ENCODE results near the gene PPRC1. TPM values are rescaled to one million over a fixed set of nuclear protein-coding genes. Genes with fewer than 3 reads are reported as not detected.
"Not testable (repeated sequence)": the region's sequence is repeated elsewhere in the genome, so short reads cannot be mapped to it uniquely, and the experiment has no call there.

Gene PPRC1
- total RNA-seq, 1 experiment from 2014 or later, result 43.9 TPM

GRCh38 chr10:102184606-102185005 lies 51.8 kb downstream of the PPRC1 start:
- CTCF ChIA-PET, result no interaction called here
- no peak for TF ChIP-seq CTCF (IDR thresholded peaks at IDR 0.05; ENCODE audit: unreplicated experiment)
- no TSS peak for BruUV-seq (replicated peaks)
- H3K4me1 Mint-ChIP-seq (ENCODE audit: low read depth, unreplicated experiment), result no peaks in the 10 kb centered on the region
- H3K36me3 Mint-ChIP-seq (ENCODE audit: insufficient read depth, unreplicated experiment), result no peaks in the 10 kb centered on the region
- peaks cover 6% of the 10 kb centered on the region for H3K9me3 Mint-ChIP-seq (ENCODE audit: low read depth, unreplicated experiment)
- no peak for DNase-seq
- intact Hi-C loops (cut with micrococcal nuclease; ENCODE audit: unreplicated experiment), result no loop called here
- H3K27ac Mint-ChIP-seq (ENCODE audit: unreplicated experiment), result no peak overlapping the region
- H3K4me3 Mint-ChIP-seq (ENCODE audit: low read depth, unreplicated experiment), result no peak overlapping the region
- peaks cover 15% of the 10 kb centered on the region for H3K27me3 Mint-ChIP-seq (ENCODE audit: unreplicated experiment)

- intact Hi-C loops (cut with micrococcal nuclease; ENCODE audit: unreplicated experiment), result no loop called here
- no peaks in the 10 kb centered on the region for H3K36me3 Mint-ChIP-seq (ENCODE audit: insufficient read depth, unreplicated experiment)
- H3K27ac Mint-ChIP-seq (ENCODE audit: unreplicated experiment), result no peak overlapping the region
- peaks cover 6% of the 10 kb centered on the region for H3K9me3 Mint-ChIP-seq (ENCODE audit: low read depth, unreplicated experiment)
- H3K4me3 Mint-ChIP-seq (ENCODE audit: low read depth, unreplicated experiment), result no peak overlapping the region
- H3K4me1 Mint-ChIP-seq (ENCODE audit: low read depth, unreplicated experiment), result no peaks in the 10 kb centered on the region
- no peak for DNase-seq
- TF ChIP-seq CTCF (IDR thresholded peaks at IDR 0.05; ENCODE audit: unreplicated experiment), result no peak
- peaks cover 15% of the 10 kb centered on the region for H3K27me3 Mint-ChIP-seq (ENCODE audit: unreplicated experiment)
- CTCF ChIA-PET, result no interaction called here
- BruUV-seq (replicated peaks), result no TSS peak
Measured at GRCh38 chr10:102185272-102185671, 52.4 kb downstream of the PPRC1 start.

GRCh38 chr10:102185811-102186527 lies 53.1 kb downstream of the PPRC1 start:
- Mint-ChIP-seq H3K4me1 (ENCODE audit: low read depth, unreplicated experiment) (no peaks in the 10 kb centered on the region), H3K27ac (ENCODE audit: unreplicated experiment) (no peak overlapping the region), H3K9me3 (ENCODE audit: low read depth, unreplicated experiment) (peaks cover 6% of the 10 kb centered on the region), H3K4me3 (ENCODE audit: low read depth, unreplicated experiment) (no peak overlapping the region), H3K36me3 (ENCODE audit: insufficient read depth, unreplicated experiment) (no peaks in the 10 kb centered on the region), H3K27me3 (ENCODE audit: unreplicated experiment) (peaks cover 15% of the 10 kb centered on the region)
- no TSS peak for BruUV-seq (replicated peaks)
- intact Hi-C loops (cut with micrococcal nuclease; ENCODE audit: unreplicated experiment), result no loop called here
- CTCF ChIA-PET, result no interaction called here
- no peak for DNase-seq
- TF ChIP-seq CTCF (IDR thresholded peaks at IDR 0.05; ENCODE audit: unreplicated experiment), result no peak

- BruUV-seq (replicated peaks), result no TSS peak
- CTCF ChIA-PET, result interaction anchor here (0.7 kb wide), 1 partner anchor 1477 kb away, joined by 3 read pairs; no protein-coding TSS in a partner anchor
- no peak overlapping the region for H3K27ac Mint-ChIP-seq (ENCODE audit: unreplicated experiment)
- peaks cover 15% of the 10 kb centered on the region for H3K27me3 Mint-ChIP-seq (ENCODE audit: unreplicated experiment)
- TF ChIP-seq CTCF (IDR thresholded peaks at IDR 0.05; ENCODE audit: unreplicated experiment), result no peak
- no peak overlapping the region for H3K4me3 Mint-ChIP-seq (ENCODE audit: low read depth, unreplicated experiment)
- H3K9me3 Mint-ChIP-seq (ENCODE audit: low read depth, unreplicated experiment), result peaks cover 6% of the 10 kb centered on the region
- no peaks in the 10 kb centered on the region for H3K4me1 Mint-ChIP-seq (ENCODE audit: low read depth, unreplicated experiment)
- DNase-seq, result peak; percentile 3
- intact Hi-C loops (cut with micrococcal nuclease; ENCODE audit: unreplicated experiment), result no loop called here
- no peaks in the 10 kb centered on the region for H3K36me3 Mint-ChIP-seq (ENCODE audit: insufficient read depth, unreplicated experiment)
Measured at GRCh38 chr10:102188298-102188940, 55.6 kb downstream of the PPRC1 start.

GRCh38 chr10:102188941-102189898 lies 56.4 kb downstream of the PPRC1 start:
- not testable (repeated sequence) for BruUV-seq (replicated peaks)

More at GRCh38 chr10:102188941-102189898, 56.4 kb downstream of the PPRC1 start:
- DNase-seq; H3K36me3 Mint-ChIP-seq (ENCODE audit: insufficient read depth, unreplicated experiment); CTCF ChIA-PET; H3K9me3 Mint-ChIP-seq (ENCODE audit: low read depth, unreplicated experiment); H3K4me1 Mint-ChIP-seq (ENCODE audit: low read depth, unreplicated experiment); H3K27ac Mint-ChIP-seq (ENCODE audit: unreplicated experiment); intact Hi-C loops (cut with micrococcal nuclease; ENCODE audit: unreplicated experiment); H3K4me3 Mint-ChIP-seq (ENCODE audit: low read depth, unreplicated experiment): not testable (repeated sequence)
- peaks cover 11% of the 10 kb centered on the region for H3K27me3 Mint-ChIP-seq (ENCODE audit: unreplicated experiment)

Measured in Calu3 (cell line).